A549 (cell line): ENCODE results near the gene REPS1.

Experiments used
- BHLHE40 ChIP-seq: IDR thresholded peaks from 2 replicates; pipeline ENCODE4 v1.6.1; 2012; ENCODE audit warnings: low read depth, low read length, inconsistent platforms
- CBX8 ChIP-seq: fragments of 200-600 bp; sonication (generic); IDR thresholded peaks from 2 replicates; pipeline ENCODE4 v1.6.1; 2016
- ZFP36 ChIP-seq: fragments of 450-650 bp; IDR thresholded peaks from 2 replicates; pipeline ENCODE4 v1.6.1; 2014; ENCODE audit warnings: borderline replicate concordance; ENCODE audit not compliant: partially characterized antibody
- TF ChIP-seq, protein P1 (sequence below): fragments of 200-600 bp; sonication (generic); IDR thresholded peaks from 2 replicates; pipeline ENCODE4 v1.6.1; 2016; ENCODE audit warnings: antibody characterized with exemption, mild to moderate bottlenecking, moderate library complexity
- TF ChIP-seq, protein P2 (sequence below): fragments of >200 bp; sonication (Bioruptor Twin); formaldehyde crosslinking; IDR thresholded peaks from 3 replicates; pipeline ENCODE4 v1.5.1; 2016

DNA sequence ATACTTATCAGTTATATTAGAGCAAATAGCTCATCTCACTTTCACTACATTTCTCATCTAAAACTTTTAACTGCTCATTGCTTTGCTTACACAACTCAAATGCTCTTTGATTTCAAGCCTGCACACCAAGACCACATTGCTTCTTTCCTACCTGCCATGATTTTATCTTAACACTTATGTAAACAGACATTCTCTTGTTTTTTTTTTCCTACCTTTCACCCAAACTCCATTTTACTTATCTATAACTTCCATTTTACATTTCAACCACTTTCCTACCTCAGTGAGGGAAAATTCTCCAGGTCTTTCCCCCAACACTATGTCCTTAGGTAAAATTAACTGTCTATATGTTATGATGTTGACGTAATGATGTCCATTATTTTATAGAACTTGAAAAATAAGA is 24.0 kb downstream of the REPS1 start:
- TF ChIP-seq ZFP36 (no peak), CBX8 (no peak), BHLHE40 (no peak)
- TF ChIP-seq, protein P1, sequence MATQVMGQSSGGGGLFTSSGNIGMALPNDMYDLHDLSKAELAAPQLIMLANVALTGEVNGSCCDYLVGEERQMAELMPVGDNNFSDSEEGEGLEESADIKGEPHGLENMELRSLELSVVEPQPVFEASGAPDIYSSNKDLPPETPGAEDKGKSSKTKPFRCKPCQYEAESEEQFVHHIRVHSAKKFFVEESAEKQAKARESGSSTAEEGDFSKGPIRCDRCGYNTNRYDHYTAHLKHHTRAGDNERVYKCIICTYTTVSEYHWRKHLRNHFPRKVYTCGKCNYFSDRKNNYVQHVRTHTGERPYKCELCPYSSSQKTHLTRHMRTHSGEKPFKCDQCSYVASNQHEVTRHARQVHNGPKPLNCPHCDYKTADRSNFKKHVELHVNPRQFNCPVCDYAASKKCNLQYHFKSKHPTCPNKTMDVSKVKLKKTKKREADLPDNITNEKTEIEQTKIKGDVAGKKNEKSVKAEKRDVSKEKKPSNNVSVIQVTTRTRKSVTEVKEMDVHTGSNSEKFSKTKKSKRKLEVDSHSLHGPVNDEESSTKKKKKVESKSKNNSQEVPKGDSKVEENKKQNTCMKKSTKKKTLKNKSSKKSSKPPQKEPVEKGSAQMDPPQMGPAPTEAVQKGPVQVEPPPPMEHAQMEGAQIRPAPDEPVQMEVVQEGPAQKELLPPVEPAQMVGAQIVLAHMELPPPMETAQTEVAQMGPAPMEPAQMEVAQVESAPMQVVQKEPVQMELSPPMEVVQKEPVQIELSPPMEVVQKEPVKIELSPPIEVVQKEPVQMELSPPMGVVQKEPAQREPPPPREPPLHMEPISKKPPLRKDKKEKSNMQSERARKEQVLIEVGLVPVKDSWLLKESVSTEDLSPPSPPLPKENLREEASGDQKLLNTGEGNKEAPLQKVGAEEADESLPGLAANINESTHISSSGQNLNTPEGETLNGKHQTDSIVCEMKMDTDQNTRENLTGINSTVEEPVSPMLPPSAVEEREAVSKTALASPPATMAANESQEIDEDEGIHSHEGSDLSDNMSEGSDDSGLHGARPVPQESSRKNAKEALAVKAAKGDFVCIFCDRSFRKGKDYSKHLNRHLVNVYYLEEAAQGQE = no peak
- TF ChIP-seq, protein P2, sequence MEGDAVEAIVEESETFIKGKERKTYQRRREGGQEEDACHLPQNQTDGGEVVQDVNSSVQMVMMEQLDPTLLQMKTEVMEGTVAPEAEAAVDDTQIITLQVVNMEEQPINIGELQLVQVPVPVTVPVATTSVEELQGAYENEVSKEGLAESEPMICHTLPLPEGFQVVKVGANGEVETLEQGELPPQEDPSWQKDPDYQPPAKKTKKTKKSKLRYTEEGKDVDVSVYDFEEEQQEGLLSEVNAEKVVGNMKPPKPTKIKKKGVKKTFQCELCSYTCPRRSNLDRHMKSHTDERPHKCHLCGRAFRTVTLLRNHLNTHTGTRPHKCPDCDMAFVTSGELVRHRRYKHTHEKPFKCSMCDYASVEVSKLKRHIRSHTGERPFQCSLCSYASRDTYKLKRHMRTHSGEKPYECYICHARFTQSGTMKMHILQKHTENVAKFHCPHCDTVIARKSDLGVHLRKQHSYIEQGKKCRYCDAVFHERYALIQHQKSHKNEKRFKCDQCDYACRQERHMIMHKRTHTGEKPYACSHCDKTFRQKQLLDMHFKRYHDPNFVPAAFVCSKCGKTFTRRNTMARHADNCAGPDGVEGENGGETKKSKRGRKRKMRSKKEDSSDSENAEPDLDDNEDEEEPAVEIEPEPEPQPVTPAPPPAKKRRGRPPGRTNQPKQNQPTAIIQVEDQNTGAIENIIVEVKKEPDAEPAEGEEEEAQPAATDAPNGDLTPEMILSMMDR = no peak
